Ecto neural progenitor cell (in vitro differentiated cells): Measurements from ENCODE around the gene DOCK1.

Source experiments
- DNase-seq: peaks from one replicate; pipeline ENCODE4 v3.0.0-alpha.2; 2018; ENCODE audit warnings: low spot score

Gene DOCK1

GRCh38 chr10:127142136-127142535, 236.9 kb downstream of the DOCK1 start:
- no peak for DNase-seq

DNA sequence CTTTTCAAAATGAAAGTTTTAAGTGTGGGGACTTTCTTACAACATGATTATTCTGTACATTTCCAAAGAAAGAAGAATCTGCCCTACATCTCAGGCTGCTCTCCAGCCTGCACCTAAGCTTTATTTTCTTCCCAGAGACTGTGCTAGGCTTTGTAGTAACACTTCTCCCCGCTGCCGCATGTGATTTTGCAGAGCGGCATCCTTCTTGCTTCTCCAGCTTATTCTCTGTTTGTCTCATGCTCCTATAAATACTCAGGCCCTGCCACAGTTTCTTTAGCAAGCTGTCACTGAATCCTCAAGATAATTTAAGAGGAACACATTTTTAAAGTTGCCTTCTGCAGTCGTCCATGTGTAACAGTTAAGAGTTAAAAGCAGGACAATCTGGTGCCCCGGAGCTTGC, 237.6 kb downstream of the DOCK1 start:
- no peak for DNase-seq

DNA sequence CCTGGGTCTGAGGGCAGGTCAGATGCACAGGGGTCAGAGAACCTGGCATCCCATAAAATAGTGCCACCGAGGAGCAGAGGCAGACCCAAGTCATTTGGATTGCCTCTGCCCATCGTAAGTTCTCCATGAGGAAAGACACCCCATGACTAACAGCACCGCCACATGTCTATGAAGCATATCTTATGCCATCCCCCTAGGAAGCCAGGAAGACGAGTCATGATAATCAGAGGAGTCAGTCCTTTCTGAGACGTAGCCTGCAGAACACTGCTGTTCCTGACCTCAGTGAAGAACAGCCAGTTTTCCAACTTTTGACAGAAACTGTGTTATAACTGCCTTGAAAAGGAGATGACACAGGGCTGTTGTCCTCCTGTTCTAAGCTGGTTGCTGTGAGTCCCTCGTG, 239.9 kb downstream of the DOCK1 start:
- DNase-seq = no peak

GRCh38 chr10:127146661-127147060, 241.4 kb downstream of the DOCK1 start:
- DNase-seq = no peak

- DNase-seq = no peak
Observed at GRCh38 chr10:127148066-127148932, 243.1 kb downstream of the DOCK1 start.

DNA sequence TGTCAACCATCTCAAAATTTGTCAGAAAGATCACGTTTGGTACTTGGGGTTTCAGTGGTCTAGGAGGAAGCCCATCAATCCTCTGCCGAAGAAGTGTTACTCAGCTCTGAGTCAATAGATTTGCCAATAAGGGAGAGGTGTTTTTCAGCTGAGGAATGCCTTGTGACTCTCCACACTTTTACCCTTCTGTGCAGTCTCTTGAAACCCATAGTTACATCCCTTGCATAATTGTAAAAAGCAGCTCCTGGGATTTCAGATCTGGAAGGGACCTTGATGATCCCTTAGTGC, 243.6 kb downstream of the DOCK1 start:
- DNase-seq = no peak

GRCh38 chr10:127149501-127150081, 244.4 kb downstream of the DOCK1 start:
- no peak for DNase-seq

- no peak for DNase-seq
Observed at GRCh38 chr10:127150136-127150535, 244.9 kb downstream of the DOCK1 start.

- DNase-seq = no peak
Observed at GRCh38 chr10:127151541-127151940, 246.3 kb downstream of the DOCK1 start.

DNA sequence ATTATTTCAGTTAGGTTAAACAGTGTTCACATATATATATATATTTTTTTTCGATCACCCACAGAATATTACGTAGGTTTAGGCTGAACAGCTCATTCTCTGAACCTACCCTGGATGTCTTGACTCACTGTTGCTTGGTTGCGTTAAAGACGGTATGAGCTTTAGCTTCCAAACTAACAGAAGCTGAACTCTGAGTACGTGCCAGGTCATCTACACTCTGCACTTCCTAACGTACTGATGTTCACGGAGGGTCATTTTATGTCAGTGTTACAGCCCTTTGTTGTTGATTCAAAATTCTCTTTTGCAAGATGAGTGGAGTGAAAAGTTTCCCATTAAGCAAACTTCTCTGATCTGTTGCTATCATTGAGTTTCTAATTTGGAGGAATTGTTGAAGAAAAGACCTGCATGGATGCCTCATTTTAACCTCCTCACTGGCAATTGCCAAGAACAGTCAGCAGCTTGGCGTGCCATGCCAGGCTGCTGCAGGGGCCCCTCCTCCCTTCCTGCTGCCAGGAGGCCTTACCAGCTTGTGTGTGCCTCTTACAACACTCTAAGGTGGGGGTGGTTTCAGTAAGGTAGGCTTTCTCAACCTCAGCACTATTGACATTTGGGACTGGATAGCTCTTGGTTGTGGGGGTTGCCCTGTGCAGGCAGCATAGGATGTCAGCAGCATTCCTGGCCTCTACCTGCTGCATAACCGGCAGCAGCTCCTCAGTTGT, 246.9 kb downstream of the DOCK1 start:
- no peak for DNase-seq

DNA sequence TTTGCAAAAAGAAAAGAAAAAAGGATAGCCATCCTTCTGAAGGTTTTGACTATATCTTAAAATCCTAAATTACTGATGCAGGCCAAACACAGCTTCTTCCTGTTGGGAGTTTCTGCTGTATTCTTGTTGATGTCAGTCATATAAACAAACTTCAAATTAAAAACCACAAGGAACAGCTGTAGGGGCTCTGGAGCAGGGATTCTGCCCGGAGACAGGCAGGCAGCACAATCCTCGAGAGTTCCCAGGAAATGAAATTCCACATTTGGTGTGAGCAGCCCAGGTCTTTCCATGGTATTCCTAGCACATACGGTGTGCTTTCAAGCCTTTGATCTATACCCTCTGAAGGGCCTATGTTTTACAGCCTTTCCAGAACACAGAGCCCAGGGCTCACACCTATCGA, 248.0 kb downstream of the DOCK1 start:
- no peak for DNase-seq

GRCh38 chr10:127154831-127155620, 249.8 kb downstream of the DOCK1 start:
- no peak for DNase-seq

GRCh38 chr10:127157089-127157488, 251.9 kb downstream of the DOCK1 start:
- DNase-seq = no peak

DNA sequence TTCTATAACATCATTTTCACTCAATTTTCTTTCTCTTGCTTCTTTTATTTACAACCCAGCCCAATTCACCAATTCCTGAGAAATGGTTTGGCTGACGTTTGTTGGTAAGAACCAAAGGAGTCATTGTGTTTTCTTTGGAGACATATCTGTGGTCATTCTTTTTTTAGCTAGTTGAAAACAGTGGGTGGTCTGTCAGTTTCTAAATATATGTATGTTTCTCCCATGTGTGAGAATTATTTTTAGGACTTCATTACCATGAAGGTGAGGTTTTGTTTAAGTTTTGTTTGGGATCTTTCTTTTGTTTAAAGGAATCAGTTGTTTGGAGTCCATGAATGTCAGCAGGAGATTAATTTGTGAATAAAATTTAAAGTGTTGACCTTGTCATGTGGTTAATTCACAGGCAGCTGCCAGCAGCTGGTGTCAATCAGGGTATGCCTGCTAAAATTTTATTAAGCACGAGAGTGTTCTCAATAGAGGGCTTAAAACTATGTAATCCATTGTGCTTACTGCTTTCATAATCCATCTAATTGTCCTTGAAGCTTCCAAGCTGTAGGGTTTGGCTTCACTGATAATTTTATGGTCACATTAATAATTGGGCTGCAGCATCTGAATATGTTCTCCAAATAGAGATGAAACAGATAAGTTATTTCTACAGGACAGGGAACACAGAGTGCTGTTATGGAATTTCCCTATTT, 252.4 kb downstream of the DOCK1 start:
- DNase-seq = no peak

DNA sequence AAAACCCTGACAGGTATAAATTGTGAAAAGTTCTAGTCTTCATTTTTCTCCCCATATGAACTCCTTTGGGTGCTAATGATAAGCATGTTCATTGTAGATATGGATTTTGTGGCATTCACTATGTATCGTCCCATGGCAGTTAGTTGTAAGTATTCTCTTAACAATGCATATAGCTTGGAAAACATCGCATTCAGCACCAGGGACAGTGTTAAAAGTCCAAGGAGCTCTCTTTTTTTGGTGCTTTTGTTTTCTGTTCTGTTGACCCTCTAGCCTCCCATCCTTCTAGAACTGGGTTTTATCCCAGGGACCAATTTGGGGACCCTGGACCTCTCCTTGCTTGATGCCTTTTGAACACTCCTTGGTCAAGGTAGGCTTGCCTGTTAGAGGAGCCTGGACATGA, 253.4 kb downstream of the DOCK1 start:
- DNase-seq = no peak

GRCh38 chr10:127159648-127160245, 254.5 kb downstream of the DOCK1 start:
- DNase-seq = no peak

DNA sequence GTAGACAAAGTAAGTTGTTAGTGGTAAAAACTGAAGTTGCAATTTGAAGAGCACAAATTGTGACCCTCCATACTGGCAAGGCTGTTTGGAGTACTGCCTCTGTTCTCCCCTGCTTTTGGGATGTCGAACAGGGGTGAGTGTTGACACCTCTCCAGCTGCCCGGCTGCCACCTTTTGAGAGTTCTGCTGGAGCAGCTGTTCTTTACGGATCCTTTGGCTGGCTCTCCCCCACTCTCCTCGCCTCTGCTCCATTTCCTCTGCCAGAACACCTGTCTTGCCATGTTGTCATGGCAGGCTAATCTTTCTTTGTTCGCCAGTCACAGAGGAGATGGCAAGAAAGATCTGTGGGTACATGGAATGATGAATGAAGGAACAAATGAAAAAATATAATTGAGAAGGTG, 256.3 kb downstream of the DOCK1 start:
- no peak for DNase-seq

GRCh38 chr10:127162841-127163240, 257.6 kb downstream of the DOCK1 start:
- no peak for DNase-seq

GRCh38 chr10:127168261-127168660, 263.0 kb downstream of the DOCK1 start:
- DNase-seq = no peak

DNA sequence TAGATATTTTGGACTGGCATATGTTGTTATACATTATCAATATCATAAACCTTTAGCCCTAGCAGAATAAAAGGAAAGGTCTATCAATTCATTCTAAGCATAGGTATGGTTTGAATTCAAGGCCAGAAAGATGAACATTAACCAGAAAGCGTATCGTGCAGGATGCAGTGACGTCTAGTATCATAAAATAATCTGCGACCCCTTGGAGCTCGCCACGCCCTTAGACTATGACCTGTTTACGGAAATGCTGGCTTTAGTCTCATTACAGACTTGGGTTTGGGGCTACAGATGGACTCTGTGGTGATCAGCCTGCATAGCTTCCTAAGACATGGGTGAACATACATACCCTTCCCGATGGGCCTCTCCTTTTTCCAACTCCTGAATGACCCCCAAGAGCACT, 269.6 kb downstream of the DOCK1 start:
- DNase-seq = no peak

- no peak for DNase-seq
Observed at GRCh38 chr10:127175357-127176110, 270.3 kb downstream of the DOCK1 start.
